ENCODE measurements around the gene KCNF1.

Gene KCNF1

GRCh38 chr2:10918661-10919409 is 7.1 kb downstream of the KCNF1 start:
- DNase-seq (ENCODE audit: low spot score) = no peak
- no peak for TF ChIP-seq CTCF (IDR thresholded peaks at IDR 0.05; ENCODE audit: extremely low read depth, missing control alignments)

- TF ChIP-seq CTCF (IDR thresholded peaks at IDR 0.05; ENCODE audit: extremely low read depth, missing control alignments) = no peak
- DNase-seq (ENCODE audit: low spot score) = no peak
Observed at GRCh38 chr2:10919410-10919770, 7.7 kb downstream of the KCNF1 start.

DNA sequence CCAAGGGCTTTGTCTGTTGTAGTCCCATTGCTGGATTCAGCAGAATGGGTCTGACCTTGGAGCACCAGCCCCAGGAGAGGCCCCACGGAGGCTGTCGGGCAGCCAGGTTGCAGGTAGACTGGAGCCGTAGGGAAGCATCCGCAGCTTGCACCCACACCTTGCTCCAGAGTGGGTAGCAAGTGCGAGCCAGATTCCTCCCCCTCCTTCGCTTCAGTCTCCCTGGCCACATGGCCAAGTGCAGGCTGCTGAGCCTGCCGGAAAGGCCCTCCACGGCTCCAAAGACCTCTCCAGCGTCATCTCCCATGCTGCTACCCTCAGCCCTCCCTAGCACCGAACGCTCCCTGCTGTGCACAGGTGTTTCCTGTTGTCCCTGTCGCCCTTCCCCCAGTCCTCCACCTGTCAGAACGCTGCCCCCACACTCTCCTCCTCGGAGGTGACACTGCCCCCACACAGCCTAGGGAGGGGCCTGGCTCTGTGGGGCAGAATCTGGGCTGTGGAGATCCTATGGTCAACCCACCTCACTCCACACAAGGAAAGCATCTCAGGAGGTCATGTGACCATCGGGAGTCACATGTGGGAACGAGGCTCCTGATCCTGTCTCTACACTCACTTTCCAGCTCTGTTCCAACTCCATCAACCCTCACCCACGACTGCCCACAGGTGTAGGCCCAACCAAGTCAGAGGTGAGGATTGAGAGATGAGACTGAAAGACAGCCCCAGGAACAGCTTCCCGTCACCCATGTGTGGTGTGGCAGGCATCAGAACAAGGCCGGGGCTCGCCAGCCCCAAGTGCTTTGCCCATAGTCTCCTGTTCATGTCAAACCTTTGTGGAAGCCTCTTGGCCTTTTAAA is 8.3 kb downstream of the KCNF1 start:
- no peak for TF ChIP-seq CTCF (IDR thresholded peaks at IDR 0.05; ENCODE audit: extremely low read depth, missing control alignments)
- DNase-seq (ENCODE audit: low spot score) = no peak

- no peak for DNase-seq (ENCODE audit: low spot score)
- TF ChIP-seq CTCF (IDR thresholded peaks at IDR 0.05; ENCODE audit: extremely low read depth, missing control alignments) = no peak
Observed at GRCh38 chr2:10920764-10921388, 9.1 kb downstream of the KCNF1 start.

- no peak for DNase-seq (ENCODE audit: low spot score)
- no peak for TF ChIP-seq CTCF (IDR thresholded peaks at IDR 0.05; ENCODE audit: extremely low read depth, missing control alignments)
Observed at GRCh38 chr2:10921525-10921924, 9.8 kb downstream of the KCNF1 start.

DNA sequence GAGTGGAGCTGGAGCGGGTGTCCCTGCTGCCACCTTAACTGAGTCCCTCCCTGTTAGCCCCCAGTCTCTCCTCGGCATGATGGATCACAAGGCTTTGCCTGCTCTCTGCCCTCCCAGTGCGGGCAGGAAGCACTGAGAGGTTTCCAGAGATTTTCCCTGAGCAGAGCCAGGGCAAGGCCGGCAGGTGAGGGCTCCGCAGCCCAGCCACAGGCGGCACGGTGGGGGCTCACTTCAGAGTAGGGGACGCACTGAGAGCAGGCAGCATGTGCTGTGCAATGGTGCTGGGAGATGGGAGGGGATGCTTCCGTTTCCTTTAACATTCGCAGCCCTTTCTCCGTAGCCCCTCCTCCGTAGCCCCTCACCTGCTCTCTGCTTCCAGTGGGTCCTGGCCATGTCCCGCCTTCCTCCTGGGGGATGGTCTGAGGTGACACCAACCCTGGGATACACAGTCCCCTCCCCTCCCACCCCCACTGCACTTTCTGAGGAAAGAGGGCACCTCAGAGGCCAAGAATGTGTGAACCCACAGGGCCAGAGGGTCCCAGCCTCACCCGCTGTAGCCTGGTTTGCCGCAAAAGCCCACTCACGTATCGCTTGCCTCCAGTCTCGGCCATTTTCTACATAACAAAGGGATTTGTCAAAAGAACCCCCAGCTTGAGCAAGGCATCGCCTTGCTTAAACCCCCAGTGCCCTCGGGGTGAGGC is 10.7 kb downstream of the KCNF1 start:
- no peak for TF ChIP-seq CTCF (IDR thresholded peaks at IDR 0.05; ENCODE audit: extremely low read depth, missing control alignments)
- DNase-seq (ENCODE audit: low spot score) = no peak

Measured in GM20000 (cell line).